ENCODE results near the gene HOMER1.

DNA sequence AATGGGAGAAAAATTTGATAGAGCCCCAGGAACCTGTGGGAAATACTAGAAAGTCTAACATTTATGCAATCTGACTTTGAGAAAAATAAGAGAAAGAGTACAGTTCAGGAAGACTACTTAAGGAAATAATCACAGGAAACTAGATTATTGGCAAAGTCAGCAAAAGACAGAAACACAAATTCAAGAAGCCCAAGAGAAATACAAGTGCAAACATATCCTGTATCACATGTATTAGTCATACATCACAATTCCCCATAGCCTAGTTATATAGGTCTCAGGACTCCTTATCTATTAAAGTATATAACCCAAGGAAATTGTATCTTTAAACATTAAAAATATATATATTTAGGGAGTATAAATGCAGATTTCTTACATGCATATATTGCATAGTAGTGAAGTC, 100.8 kb downstream of the HOMER1 start:
- TF ChIP-seq, protein P1, sequence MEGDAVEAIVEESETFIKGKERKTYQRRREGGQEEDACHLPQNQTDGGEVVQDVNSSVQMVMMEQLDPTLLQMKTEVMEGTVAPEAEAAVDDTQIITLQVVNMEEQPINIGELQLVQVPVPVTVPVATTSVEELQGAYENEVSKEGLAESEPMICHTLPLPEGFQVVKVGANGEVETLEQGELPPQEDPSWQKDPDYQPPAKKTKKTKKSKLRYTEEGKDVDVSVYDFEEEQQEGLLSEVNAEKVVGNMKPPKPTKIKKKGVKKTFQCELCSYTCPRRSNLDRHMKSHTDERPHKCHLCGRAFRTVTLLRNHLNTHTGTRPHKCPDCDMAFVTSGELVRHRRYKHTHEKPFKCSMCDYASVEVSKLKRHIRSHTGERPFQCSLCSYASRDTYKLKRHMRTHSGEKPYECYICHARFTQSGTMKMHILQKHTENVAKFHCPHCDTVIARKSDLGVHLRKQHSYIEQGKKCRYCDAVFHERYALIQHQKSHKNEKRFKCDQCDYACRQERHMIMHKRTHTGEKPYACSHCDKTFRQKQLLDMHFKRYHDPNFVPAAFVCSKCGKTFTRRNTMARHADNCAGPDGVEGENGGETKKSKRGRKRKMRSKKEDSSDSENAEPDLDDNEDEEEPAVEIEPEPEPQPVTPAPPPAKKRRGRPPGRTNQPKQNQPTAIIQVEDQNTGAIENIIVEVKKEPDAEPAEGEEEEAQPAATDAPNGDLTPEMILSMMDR (conservative IDR thresholded peaks at IDR 0.05), result no peak
- TF ChIP-seq EZH2 (IDR thresholded peaks at IDR 0.05; ENCODE audit: low read depth), result no peak
